ENCODE data around the gene ZFPM1. TPM values are rescaled to one million over a fixed set of nuclear protein-coding genes. Genes with fewer than 3 reads are reported as not detected.

The ZFPM1 gene
- total RNA-seq, 1 experiment from 2014 or later: 14.6 TPM

- intact Hi-C loops (cut with micrococcal nuclease): no loop called here
- no peak overlapping the region for H3K9ac ChIP-seq (ENCODE audit: low read length)
- TF ChIP-seq EZH2 (IDR thresholded peaks at IDR 0.05) (no peak), ELF1 (IDR thresholded peaks at IDR 0.05; ENCODE audit: borderline replicate concordance, low read depth) (no peak), SIN3A (IDR thresholded peaks at IDR 0.05; ENCODE audit: low read depth) (no peak), TCF7L2 (IDR thresholded peaks at IDR 0.05; ENCODE audit: borderline replicate concordance, extremely low read depth, insufficient read depth, insufficient read length) (no peak), ZNF274 (IDR thresholded peaks at IDR 0.05; ENCODE audit: low read depth, low read length) (no peak), ZBTB33 (IDR thresholded peaks at IDR 0.05; ENCODE audit: extremely low read depth, insufficient replicate concordance, low read length) (no peak), REST (IDR thresholded peaks at IDR 0.05; ENCODE audit: low read depth) (no peak), EGR1 (IDR thresholded peaks at IDR 0.05; ENCODE audit: low read depth) (no peak), ZFX (IDR thresholded peaks at IDR 0.05) (no peak), POLR2A (IDR thresholded peaks at IDR 0.05; ENCODE audit: borderline replicate concordance, extremely low read depth, insufficient read depth, insufficient read length) (no peak), POLR2AphosphoS5 (IDR thresholded peaks at IDR 0.05; ENCODE audit: low read depth, low read length) (no peak), CBX3 (IDR thresholded peaks at IDR 0.05; ENCODE audit: low read depth) (no peak), SRF (IDR thresholded peaks at IDR 0.05; ENCODE audit: low read depth) (no peak), CEBPB (IDR thresholded peaks at IDR 0.05; ENCODE audit: low read depth) (no peak), ATF3 (IDR thresholded peaks at IDR 0.05) (no peak), SP1 (IDR thresholded peaks at IDR 0.05; ENCODE audit: low read depth) (no peak), RAD21 (IDR thresholded peaks at IDR 0.05; ENCODE audit: low read depth) (no peak)
- H3K4me1 ChIP-seq (ENCODE audit: control insufficient read depth in 1 of 2, insufficient read depth in 2 of 2, low read length in 2 of 2): peaks cover 0 to 5% of the 10 kb centered on the region in 2 experiments; a peak in 1 of 4 replicates
- ChIA-PET RAD21 (ENCODE audit: low non-redundant PET in 1 of 2, low total read pairs in 2 of 2, uncharacterized antibody in 2 of 2, unreplicated experiment in 2 of 2) (no interaction called here), POLR2A (no interaction called here), CTCF (no interaction called here)
- no peaks in the 10 kb centered on the region for H3K79me2 ChIP-seq (ENCODE audit: insufficient read depth, low read length)
- no peaks in the 10 kb centered on the region for H3K36me3 ChIP-seq (ENCODE audit: control insufficient read depth in 1 of 2, insufficient read depth in 2 of 2, low read length in 2 of 2)
- no TSS peak for BruUV-seq (replicated peaks)
- H2AFZ ChIP-seq (ENCODE audit: low read depth, low read length, poor library complexity, severe bottlenecking): no peak overlapping the region
- ATAC-seq (no peak), DNase-seq (ENCODE audit: low read depth, low spot score) (no peak)
- H4K20me1 ChIP-seq (ENCODE audit: insufficient read depth): no peaks in the 10 kb centered on the region
- H3K4me3 ChIP-seq (replicated peaks in 1 of 2; ENCODE audit: low read depth in 1 of 2, low read length in 2 of 2): no peak overlapping the region
- H3K27ac ChIP-seq (ENCODE audit: low read depth, low read length): no peak overlapping the region
- H3K9me3 ChIP-seq (ENCODE audit: control insufficient read depth in 1 of 2, insufficient read depth in 1 of 2, low read depth in 1 of 2, low read length in 2 of 2): no peaks in the 10 kb centered on the region
- no peaks in the 10 kb centered on the region for H3K27me3 ChIP-seq (ENCODE audit: insufficient read depth, low read length)
- no peaks in the 10 kb centered on the region for H3K9me2 ChIP-seq (ENCODE audit: insufficient read depth)
- no peak overlapping the region for H3K4me2 ChIP-seq (ENCODE audit: low read length)
Measured at GRCh38 chr16:88403794-88404581, 49.1 kb upstream of the ZFPM1 start.

All from HCT116 (cell line).